WTC11 (cell line): Measurements from ENCODE around the gene TAF8. TPM values are rescaled to one million over a fixed set of nuclear protein-coding genes. Genes with fewer than 3 reads are reported as not detected.

Experiments
- ARID4B ChIP-seq: sonication (generic); formaldehyde crosslinking; IDR thresholded peaks from 2 replicates; pipeline ENCODE4 v1.8.0; 2023; ENCODE audit warnings: missing genetic modification reagents, mild to moderate bottlenecking, borderline replicate concordance
- ATF2 ChIP-seq: sonication (generic); formaldehyde crosslinking; IDR thresholded peaks from 2 replicates; pipeline ENCODE4 v1.8.1; 2022; ENCODE audit warnings: low read depth, missing genetic modification reagents, borderline replicate concordance
- CREB1 ChIP-seq: sonication (generic); formaldehyde crosslinking; IDR thresholded peaks from 2 replicates; pipeline ENCODE4 v1.8.0; 2023; ENCODE audit warnings: mild to moderate bottlenecking, missing genetic modification reagents
- E2F5 ChIP-seq: sonication (generic); formaldehyde crosslinking; IDR thresholded peaks from 2 replicates; pipeline ENCODE4 v1.8.1; 2022; ENCODE audit warnings: mild to moderate bottlenecking, moderate library complexity, missing genetic modification reagents
- ELF4 ChIP-seq: sonication (generic); formaldehyde crosslinking; IDR thresholded peaks from 2 replicates; pipeline ENCODE4 v1.8.1; 2022; ENCODE audit warnings: low read depth, mild to moderate bottlenecking, moderate library complexity, missing genetic modification reagents
- EMX1 ChIP-seq: fragments of 250-450 bp; sonication (Bioruptor Pico); IDR thresholded peaks from 2 replicates; pipeline ENCODE4 v1.8.0; 2021; ENCODE audit warnings: mild to moderate bottlenecking
- ESRRA ChIP-seq: sonication (generic); formaldehyde crosslinking; IDR thresholded peaks from 2 replicates; pipeline ENCODE4 v1.8.1; 2022; ENCODE audit warnings: mild to moderate bottlenecking, missing genetic modification reagents, borderline replicate concordance
- FOXK1 ChIP-seq: sonication (generic); formaldehyde crosslinking; IDR thresholded peaks from 2 replicates; pipeline ENCODE4 v1.8.0; 2022; ENCODE audit warnings: mild to moderate bottlenecking, moderate library complexity, missing genetic modification reagents
- HMGA2 ChIP-seq: fragments of 250-450 bp; sonication (Bioruptor Pico); IDR thresholded peaks from 2 replicates; pipeline ENCODE4 v1.4.0; 2021; ENCODE audit warnings: mild to moderate bottlenecking, moderate library complexity
- IRF2 ChIP-seq: sonication (generic); formaldehyde crosslinking; IDR thresholded peaks from 2 replicates; pipeline ENCODE4 v1.8.0; 2022; ENCODE audit warnings: low read depth, missing genetic modification reagents, borderline replicate concordance
- NFATC4 ChIP-seq: fragments of 250-450 bp; sonication (Bioruptor Pico); IDR thresholded peaks from 2 replicates; pipeline ENCODE4 v1.9.0; 2021; ENCODE audit warnings: mild to moderate bottlenecking
- NFYB ChIP-seq: sonication (generic); formaldehyde crosslinking; conservative IDR thresholded peaks from 2 replicates; pipeline ENCODE4 v1.8.0; 2022; ENCODE audit warnings: low read depth, missing genetic modification reagents
- NR1H2 ChIP-seq: sonication (generic); formaldehyde crosslinking; IDR thresholded peaks from 2 replicates; pipeline ENCODE4 v1.9.0; 2021; ENCODE audit warnings: mild to moderate bottlenecking, moderate library complexity, missing genetic modification reagents
- NR2C2 ChIP-seq: sonication (generic); formaldehyde crosslinking; IDR thresholded peaks from 2 replicates; pipeline ENCODE4 v1.8.0; 2022; ENCODE audit warnings: mild to moderate bottlenecking, missing genetic modification reagents
- SP1 ChIP-seq: sonication (generic); formaldehyde crosslinking; conservative IDR thresholded peaks from 2 replicates; pipeline ENCODE4 v1.8.1; 2022; ENCODE audit warnings: missing genetic modification reagents
- USF2 ChIP-seq: sonication (generic); formaldehyde crosslinking; IDR thresholded peaks from 2 replicates; pipeline ENCODE4 v1.8.1; 2023; ENCODE audit warnings: mild to moderate bottlenecking, missing genetic modification reagents, moderate library complexity
- ZBTB21 ChIP-seq: sonication (generic); formaldehyde crosslinking; IDR thresholded peaks from 2 replicates; pipeline ENCODE4 v1.8.1; 2023; ENCODE audit warnings: mild to moderate bottlenecking, missing genetic modification reagents, borderline replicate concordance
- ZNF263 ChIP-seq: sonication (generic); formaldehyde crosslinking; IDR thresholded peaks from 2 replicates; pipeline ENCODE4 v1.8.1; 2022; ENCODE audit warnings: low read depth, mild to moderate bottlenecking, moderate library complexity, missing genetic modification reagents
- ZNF317 ChIP-seq: sonication (generic); formaldehyde crosslinking; IDR thresholded peaks from 2 replicates; pipeline ENCODE4 v1.8.1; 2023; ENCODE audit warnings: low read depth, mild to moderate bottlenecking, moderate library complexity, missing genetic modification reagents, borderline replicate concordance
- ZNF416 ChIP-seq: fragments of 250-450 bp; sonication (Bioruptor Pico); IDR thresholded peaks from 2 replicates; pipeline ENCODE4 v1.9.0; 2021; ENCODE audit warnings: mild to moderate bottlenecking, inconsistent platforms
- total RNA-seq: library from RNA; stranded (reverse); gene quantifications from 3 replicates; pipeline ENCODE4 v1.2.3, GENCODE V29; 2021
- TF ChIP-seq, protein P1 (sequence below): sonication (generic); formaldehyde crosslinking; IDR thresholded peaks from 2 replicates; pipeline ENCODE4 v1.8.0; 2023; ENCODE audit warnings: mild to moderate bottlenecking, missing genetic modification reagents
- TF ChIP-seq, protein P2 (sequence below): fragments of 250-450 bp; sonication (Bioruptor Pico); IDR thresholded peaks from 2 replicates; pipeline ENCODE4 v1.9.0; 2021; ENCODE audit warnings: moderate library complexity, mild to moderate bottlenecking, inconsistent platforms, borderline replicate concordance
- TF ChIP-seq, protein P3 (sequence below): fragments of 250-450 bp; sonication (Bioruptor Pico); IDR thresholded peaks from 2 replicates; pipeline ENCODE4 v1.9.0; 2021; ENCODE audit warnings: mild to moderate bottlenecking

Gene TAF8
- total RNA-seq, 1 experiment from 2014 or later = 31.0 TPM

DNA sequence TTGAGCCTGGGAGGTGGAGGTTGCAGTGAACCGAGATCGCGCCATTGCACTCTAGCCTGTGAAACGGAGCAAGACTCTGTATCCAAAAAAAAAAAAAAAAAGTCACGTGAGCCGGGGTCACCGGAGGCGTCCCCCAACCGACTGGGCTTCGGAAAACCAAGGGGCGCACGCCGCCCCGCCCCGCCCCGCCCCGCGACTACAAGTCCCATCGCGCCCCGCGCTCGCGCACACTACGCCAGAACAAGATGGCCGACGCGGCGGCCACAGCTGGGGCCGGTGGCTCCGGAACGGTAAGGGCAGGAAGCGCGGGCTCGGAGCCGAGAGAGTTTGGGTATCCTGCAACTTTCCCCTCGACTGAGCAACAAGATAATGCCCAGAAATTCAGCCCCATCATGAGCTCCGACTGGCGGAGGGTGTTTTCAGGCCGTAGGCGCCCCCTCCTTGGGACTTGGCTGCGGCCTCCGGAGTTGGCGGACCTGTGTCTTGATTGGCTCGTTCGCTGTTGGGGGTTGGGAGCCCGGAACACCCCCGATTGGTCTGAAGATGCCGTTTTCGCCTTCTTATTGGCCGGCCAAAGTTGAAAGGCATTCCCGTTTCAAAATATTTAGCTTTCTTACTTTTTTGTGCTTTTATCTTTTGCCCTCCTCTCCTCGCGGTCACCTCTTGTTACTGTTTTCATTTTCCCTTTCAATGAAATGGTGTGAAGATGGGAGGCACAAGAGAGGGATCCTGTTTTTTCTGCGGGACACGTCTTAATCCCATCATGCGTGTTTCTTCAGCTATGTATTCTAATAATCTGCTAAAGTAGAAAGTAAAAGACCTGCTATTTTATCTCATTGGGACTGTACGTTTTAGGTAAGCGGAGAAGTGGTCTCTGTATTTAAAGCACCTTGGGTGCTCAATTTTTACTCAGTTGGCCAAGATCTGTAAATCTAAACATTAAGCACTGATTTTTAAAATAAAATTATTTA, at the start of gene TAF8 (continued):
- peak; percentile 64; the same call in 1 of the 2 replicates for TF ChIP-seq FOXK1
- no peak for TF ChIP-seq IRF2
- TF ChIP-seq ELF4 = 0 out of 2 replicates have a peak, but pooled peaks have one; percentile 57
- TF ChIP-seq NFATC4 (CRISPR knock-in tag) = 0 out of 2 replicates have a peak, but pooled peaks have one; percentile 76
- peak; percentile 92; the same call in 1 of the 2 replicates for TF ChIP-seq ZNF416
- TF ChIP-seq ESRRA (CRISPR knock-in tag) = peak; percentile 65; the same call in 1 of the 2 replicates
- TF ChIP-seq, protein P1, sequence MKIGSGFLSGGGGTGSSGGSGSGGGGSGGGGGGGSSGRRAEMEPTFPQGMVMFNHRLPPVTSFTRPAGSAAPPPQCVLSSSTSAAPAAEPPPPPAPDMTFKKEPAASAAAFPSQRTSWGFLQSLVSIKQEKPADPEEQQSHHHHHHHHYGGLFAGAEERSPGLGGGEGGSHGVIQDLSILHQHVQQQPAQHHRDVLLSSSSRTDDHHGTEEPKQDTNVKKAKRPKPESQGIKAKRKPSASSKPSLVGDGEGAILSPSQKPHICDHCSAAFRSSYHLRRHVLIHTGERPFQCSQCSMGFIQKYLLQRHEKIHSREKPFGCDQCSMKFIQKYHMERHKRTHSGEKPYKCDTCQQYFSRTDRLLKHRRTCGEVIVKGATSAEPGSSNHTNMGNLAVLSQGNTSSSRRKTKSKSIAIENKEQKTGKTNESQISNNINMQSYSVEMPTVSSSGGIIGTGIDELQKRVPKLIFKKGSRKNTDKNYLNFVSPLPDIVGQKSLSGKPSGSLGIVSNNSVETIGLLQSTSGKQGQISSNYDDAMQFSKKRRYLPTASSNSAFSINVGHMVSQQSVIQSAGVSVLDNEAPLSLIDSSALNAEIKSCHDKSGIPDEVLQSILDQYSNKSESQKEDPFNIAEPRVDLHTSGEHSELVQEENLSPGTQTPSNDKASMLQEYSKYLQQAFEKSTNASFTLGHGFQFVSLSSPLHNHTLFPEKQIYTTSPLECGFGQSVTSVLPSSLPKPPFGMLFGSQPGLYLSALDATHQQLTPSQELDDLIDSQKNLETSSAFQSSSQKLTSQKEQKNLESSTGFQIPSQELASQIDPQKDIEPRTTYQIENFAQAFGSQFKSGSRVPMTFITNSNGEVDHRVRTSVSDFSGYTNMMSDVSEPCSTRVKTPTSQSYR (CRISPR knock-in tag) = 0 out of 2 replicates have a peak, but pooled peaks have one; percentile 40
- peak; percentile 59 for TF ChIP-seq NFYB (CRISPR knock-in tag)
- peak; percentile 71; the same call in 1 of the 2 replicates for TF ChIP-seq E2F5 (CRISPR knock-in tag)
- no peak for TF ChIP-seq NR1H2 (CRISPR knock-in tag)
- TF ChIP-seq, protein P2, sequence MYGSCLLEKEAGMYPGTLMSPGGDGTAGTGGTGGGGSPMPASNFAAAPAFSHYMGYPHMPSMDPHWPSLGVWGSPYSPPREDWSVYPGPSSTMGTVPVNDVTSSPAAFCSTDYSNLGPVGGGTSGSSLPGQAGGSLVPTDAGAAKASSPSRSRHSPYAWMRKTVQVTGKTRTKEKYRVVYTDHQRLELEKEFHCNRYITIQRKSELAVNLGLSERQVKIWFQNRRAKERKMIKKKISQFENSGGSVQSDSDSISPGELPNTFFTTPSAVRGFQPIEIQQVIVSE (CRISPR knock-in tag) = no peak
- peak; percentile 84; the same call in 1 of the 2 replicates for TF ChIP-seq ARID4B (CRISPR knock-in tag)
- TF ChIP-seq ATF2 = no peak
- TF ChIP-seq ZNF263 (CRISPR knock-in tag) = no peak
- TF ChIP-seq CREB1 = no peak
- TF ChIP-seq EMX1 (CRISPR knock-in tag) = peak; percentile 83; the same call in 1 of the 2 replicates
- no peak for TF ChIP-seq ZBTB21 (CRISPR knock-in tag)
- peak; percentile 94 for TF ChIP-seq USF2 (CRISPR knock-in tag)
- TF ChIP-seq, protein P3, sequence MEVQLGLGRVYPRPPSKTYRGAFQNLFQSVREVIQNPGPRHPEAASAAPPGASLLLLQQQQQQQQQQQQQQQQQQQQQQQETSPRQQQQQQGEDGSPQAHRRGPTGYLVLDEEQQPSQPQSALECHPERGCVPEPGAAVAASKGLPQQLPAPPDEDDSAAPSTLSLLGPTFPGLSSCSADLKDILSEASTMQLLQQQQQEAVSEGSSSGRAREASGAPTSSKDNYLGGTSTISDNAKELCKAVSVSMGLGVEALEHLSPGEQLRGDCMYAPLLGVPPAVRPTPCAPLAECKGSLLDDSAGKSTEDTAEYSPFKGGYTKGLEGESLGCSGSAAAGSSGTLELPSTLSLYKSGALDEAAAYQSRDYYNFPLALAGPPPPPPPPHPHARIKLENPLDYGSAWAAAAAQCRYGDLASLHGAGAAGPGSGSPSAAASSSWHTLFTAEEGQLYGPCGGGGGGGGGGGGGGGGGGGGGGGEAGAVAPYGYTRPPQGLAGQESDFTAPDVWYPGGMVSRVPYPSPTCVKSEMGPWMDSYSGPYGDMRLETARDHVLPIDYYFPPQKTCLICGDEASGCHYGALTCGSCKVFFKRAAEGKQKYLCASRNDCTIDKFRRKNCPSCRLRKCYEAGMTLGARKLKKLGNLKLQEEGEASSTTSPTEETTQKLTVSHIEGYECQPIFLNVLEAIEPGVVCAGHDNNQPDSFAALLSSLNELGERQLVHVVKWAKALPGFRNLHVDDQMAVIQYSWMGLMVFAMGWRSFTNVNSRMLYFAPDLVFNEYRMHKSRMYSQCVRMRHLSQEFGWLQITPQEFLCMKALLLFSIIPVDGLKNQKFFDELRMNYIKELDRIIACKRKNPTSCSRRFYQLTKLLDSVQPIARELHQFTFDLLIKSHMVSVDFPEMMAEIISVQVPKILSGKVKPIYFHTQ = peak; percentile 70; the same call in 1 of the 2 replicates
- no peak for TF ChIP-seq NR2C2 (CRISPR knock-in tag)
- TF ChIP-seq HMGA2 (CRISPR knock-in tag) = peak; percentile 9; the same call in 1 of the 2 replicates
- no peak for TF ChIP-seq ZNF317 (CRISPR knock-in tag)
- peak; percentile 84; the same call in 1 of the 2 replicates for TF ChIP-seq SP1 (CRISPR knock-in tag)
